SK-N-MC (cell line): Measurements from ENCODE around the gene FASTK.
A peak's percentile ranks its signal among the peaks of the same experiment; 100 is the strongest.

ENCODE experiments used
- DNase-seq: peaks from one replicate; pipeline ENCODE4 v3.0.0-alpha.2; 2011; ENCODE audit warnings: low read depth, low spot score
- H3K27ac ChIP-seq: fragments of 200-600 bp; sonication (generic); 2 replicates; pipeline ENCODE4 v1.5.1; 2016; ENCODE audit warnings: mixed run types
- H3K36me3 ChIP-seq: fragments of 200-600 bp; sonication (generic); 2 replicates; pipeline ENCODE4 v1.6.1; 2017; ENCODE audit warnings: antibody characterized with exemption, low read length, mixed read lengths; ENCODE audit not compliant: insufficient read depth
- H3K4me3 ChIP-seq: fragments of 200-600 bp; sonication (generic); 2 replicates; pipeline ENCODE4 v1.5.1; 2016
- H3K9ac ChIP-seq: fragments of 200-600 bp; sonication (generic); 2 replicates; pipeline ENCODE4 v1.8.0; 2017; ENCODE audit warnings: mixed run types, mixed read lengths; ENCODE audit not compliant: insufficient read length
- H3K9me3 ChIP-seq: fragments of 200-600 bp; sonication (generic); 2 replicates; pipeline ENCODE4 v1.6.1; 2017; ENCODE audit warnings: low read depth, mild to moderate bottlenecking, antibody characterized with exemption, low read length, moderate library complexity, mixed read lengths
- EZH2 ChIP-seq: fragments of 200-600 bp; sonication (generic); IDR thresholded peaks from one replicate; pipeline ENCODE4 v1.6.1; 2017; ENCODE audit warnings: antibody characterized with exemption
- FOXP2 ChIP-seq: optimal IDR thresholded peaks from 2 replicates; pipeline ENCODE3; 2011; ENCODE audit warnings: mild to moderate bottlenecking, moderate library complexity; ENCODE audit not compliant: insufficient read depth; ENCODE audit errors: extremely low read length, control extremely low read depth
- POLR2AphosphoS5 ChIP-seq: IDR thresholded peaks from 2 replicates; pipeline ENCODE4 v1.6.1; 2012; ENCODE audit warnings: mild to moderate bottlenecking, low read depth, low read length, borderline replicate concordance

Gene FASTK

DNA sequence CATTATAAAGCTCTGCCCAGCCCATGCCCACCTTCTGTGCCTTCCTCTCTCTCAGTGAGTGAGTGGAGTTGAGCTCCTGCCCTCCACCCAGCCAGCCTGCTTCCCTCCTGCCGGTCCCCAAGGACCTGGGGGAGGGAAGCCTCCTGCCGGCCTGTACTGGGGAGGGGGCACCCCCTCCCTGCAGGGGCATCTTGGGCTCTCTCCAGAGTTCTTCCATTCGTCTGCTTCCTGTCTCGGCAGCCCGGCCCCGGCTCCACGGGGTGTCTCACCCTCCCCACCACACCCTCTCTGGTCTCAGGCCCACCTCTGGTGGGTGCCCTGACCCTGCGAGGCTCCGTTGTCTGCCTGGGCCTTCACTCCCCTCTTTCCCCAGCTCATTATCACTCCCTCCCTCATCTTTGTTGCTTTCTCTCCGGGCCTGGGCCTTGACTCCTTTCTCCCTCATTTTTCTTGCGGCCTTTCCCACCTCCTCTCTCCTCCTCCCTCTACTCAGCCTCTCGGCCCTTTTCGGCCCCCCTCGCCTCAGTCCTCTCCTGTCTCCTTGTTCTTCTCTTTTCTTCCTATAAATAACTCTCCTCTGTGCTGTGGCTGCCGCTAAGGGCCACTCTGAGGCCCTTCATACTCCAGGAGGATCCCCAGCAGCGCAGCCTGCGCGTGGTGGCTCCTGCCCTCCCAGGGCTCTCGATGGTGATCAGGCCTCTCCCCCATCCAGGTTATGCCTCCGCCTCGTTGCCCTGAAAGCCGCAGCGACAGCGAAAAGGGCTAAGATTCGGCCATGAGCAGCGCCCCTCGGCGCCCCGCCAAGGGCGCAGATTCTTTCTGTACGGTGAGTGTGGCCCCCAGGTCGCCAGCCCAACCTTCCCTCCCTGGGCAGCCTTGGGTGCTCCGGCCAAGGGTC is 19.1 kb downstream of the FASTK start:
- Histone ChIP-seq H3K9ac (no peak overlapping the region), H3K9me3 (no peaks in the 10 kb centered on the region), H3K36me3 (peaks cover 18% of the 10 kb centered on the region; the same call in 1 of the 2 replicates), H3K27ac (peak overlapping the region; percentile 74), H3K4me3 (peak overlapping the region; percentile 94)
- DNase-seq, result no peak
- peak; percentile 62; the same call in 1 of the 2 replicates for TF ChIP-seq POLR2AphosphoS5
- no peak for TF ChIP-seq FOXP2
- no peak for TF ChIP-seq EZH2

DNA sequence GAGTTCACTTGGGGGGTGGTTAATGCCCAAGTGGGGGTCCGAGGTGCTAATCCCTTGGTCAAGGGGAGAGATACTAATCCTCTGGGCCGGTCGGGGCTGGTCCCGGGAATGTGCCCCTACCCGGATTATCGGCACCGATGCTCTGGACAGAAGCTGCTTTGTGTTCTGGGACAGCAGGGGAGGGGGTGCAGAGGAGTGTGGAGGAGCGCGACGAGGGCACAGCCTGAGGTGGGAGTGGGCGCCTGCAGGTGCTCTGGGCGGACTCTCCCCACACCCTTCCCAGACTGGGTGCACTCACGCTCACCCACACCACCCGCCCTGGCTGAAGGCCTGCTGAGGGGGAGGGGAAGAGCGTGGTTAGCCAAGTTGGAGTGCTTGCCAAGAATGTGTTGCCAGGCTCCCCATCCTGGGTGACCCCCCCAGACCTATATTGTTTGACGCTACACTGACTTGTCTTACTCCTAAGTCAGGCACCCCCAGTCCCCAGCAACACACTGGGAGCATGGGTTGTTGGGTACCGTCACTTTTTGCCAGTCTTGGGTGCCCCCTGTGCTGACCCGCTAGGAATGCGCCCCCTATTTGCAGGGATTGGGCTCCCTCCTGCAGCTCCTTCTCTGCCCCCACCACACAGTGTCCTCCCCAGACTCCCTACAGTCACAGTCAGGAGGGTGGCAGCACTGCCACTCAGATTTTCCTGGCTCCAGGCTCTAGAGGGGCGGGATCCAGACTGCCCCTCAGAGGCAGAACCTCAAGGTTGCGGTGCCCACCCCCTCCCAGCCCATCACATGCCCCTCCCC is 20.0 kb downstream of the FASTK start:
- Histone ChIP-seq H3K9me3 (no peaks in the 10 kb centered on the region), H3K27ac (no peak overlapping the region), H3K4me3 (peak overlapping the region; percentile 94), H3K9ac (peak overlapping the region; percentile 73), H3K36me3 (peaks cover 18% of the 10 kb centered on the region; the same call in 1 of the 2 replicates)
- DNase-seq, result no peak
- TF ChIP-seq EZH2 (no peak), POLR2AphosphoS5 (no peak), FOXP2 (no peak)

DNA sequence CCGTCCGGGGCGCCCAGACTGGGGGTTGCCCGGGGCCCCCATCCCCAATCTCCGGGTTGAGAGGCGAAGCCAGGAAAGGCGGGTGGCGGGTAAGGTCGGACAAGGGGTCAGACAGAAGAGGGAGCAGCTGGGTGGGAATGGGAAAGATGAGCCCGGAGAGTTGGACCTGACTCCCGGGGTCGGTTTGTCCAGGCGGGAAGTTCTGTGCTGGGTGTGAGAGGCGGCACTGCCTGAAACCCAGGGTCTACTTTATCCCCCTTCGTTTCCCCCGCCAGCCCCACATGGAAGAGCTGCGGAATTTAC is 20.5 kb downstream of the FASTK start:
- H3K27ac ChIP-seq, result no peak overlapping the region
- no peak for DNase-seq
- peak overlapping the region; percentile 94 for H3K4me3 ChIP-seq
- H3K9me3 ChIP-seq, result no peaks in the 10 kb centered on the region
- H3K9ac ChIP-seq, result peak overlapping the region; percentile 73
- peaks cover 13% of the 10 kb centered on the region; the same call in 1 of the 2 replicates for H3K36me3 ChIP-seq
- no peak for TF ChIP-seq POLR2AphosphoS5
- TF ChIP-seq EZH2, result no peak
- no peak for TF ChIP-seq FOXP2

DNA sequence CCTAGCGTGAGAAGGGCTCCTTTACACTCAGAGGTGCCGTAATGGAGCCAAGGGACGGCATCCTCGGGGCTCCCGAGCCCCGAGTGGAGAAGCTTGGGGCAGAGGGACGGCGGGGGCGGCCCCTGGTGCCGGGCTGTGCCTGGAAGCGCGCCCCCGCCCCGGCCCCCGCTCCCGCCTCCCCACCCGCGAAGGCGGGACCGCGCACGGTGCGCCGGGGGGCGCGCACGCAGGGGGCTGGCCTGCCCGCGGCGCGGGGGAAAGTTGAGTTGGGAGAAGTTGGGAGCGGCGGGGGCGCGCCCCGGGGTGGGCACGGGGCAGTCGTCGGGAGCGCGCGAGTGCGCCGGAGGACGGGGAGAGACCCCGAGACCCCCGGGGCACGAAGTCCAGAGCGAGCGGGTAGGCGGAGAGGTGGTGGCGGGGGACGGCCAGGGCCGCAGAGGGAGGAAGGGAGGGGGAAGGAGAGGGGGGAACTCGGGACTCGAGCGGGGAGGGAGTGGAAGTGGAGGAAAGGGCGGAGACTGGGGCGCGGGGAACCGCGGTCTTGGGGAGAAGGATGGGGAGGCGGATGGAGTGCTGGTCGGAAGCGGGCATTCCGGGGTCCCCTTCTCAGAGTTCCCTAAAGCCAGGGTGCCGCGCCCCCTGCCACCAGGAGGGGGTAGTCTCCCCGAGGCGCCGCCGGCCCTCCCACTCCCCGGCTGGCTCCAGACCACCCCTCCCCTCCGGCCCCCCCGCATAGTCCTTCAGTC is 21.1 kb downstream of the FASTK start, which contains the start of gene SLC4A2:
Gene SLC4A2, plus strand, starts transcription at position 223 of the 746 bp plus-strand sequence. CDS start 2,399 bp downstream, outside the sequence.
- Histone ChIP-seq H3K36me3 (peaks cover 8% of the 10 kb centered on the region; the same call in 1 of the 2 replicates), H3K27ac (peak within 1 kb of the TSS; percentile 89), H3K9ac (peak within 1 kb of the TSS; percentile 73), H3K4me3 (peak within 1 kb of the TSS; percentile 94), H3K9me3 (no peaks in the 10 kb centered on the region)
- TF ChIP-seq POLR2AphosphoS5, result peak; percentile 29; the same call in 1 of the 2 replicates
- TF ChIP-seq FOXP2, result no peak
- no peak for DNase-seq

DNA sequence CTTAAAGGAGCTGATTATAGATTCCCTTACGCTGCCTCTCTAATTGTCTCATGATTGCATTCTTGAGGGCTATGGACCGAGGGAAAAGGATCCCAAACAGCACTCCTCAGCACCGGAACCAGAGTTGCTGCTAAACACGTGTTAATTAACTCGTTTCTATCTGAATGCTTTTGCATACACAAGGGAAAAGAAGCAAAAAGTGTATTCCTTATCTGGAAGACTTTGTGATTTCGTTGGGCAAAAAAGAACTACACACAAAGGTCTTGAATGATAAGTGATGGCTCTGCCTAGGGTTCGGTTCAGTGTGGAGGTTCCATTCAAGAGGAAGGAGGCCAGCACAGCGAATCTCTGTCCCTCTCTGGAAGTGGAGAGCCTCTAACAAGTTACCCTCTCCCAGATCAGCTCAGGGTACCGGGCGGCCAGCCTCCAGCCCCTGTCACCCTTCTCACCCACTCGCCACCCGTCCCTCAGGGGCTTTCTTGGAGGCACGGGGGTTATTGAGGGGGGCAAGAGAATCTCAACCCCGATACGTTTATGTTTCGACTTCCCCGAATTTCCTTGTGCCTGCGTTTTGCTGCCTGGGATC is 21.7 kb downstream of the FASTK start:
- no peak for DNase-seq
- peaks cover 5% of the 10 kb centered on the region; the same call in 1 of the 2 replicates for H3K36me3 ChIP-seq
- peak overlapping the region; percentile 89 for H3K27ac ChIP-seq
- TF ChIP-seq POLR2AphosphoS5 (0 out of 2 replicates have a peak, but pooled peaks have one; percentile 43), FOXP2 (no peak)
- H3K9me3 ChIP-seq, result no peaks in the 10 kb centered on the region
- peak overlapping the region; percentile 73 for H3K9ac ChIP-seq
- peak overlapping the region; percentile 94 for H3K4me3 ChIP-seq

DNA sequence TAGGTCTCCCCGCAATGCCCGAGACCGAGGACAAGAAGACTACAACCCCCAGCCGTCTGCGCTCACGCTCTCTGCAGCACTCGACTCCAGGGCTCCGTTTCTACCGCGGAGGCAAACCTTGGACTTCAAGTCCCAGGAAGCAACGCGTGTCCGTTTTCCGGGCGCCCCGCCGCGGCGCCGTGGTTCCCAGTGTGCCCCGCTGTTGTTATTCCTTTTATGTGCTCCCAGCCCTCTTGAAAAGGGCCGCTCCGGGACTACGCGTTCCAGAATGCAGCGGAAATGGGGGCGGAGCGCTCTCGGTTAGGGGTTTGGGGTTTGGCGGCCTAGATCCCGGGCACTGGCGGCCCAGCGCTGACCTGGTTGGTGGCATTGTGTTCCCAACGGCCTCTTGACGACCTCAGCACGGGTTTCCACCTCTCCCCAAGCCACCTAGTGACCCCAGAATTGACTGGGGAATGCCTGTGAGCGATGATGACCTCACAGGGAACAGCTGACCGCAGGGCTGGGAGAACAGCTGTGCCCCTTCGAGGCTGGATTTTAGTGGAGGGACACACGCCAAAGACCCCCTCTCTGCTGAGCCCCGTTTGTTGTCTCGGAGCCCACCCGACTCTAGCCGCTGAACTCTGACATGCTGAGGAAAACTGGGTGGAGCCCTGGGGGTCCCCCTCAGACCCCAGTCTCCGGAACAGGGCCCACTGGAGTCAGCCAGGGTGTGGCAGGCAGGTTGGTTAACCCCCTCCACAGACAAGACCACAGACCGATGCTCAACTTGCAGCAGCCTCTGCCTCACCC is 22.4 kb downstream of the FASTK start:
- TF ChIP-seq FOXP2 (peak; percentile 83), POLR2AphosphoS5 (peak; percentile 54), EZH2 (no peak)
- H3K9me3 ChIP-seq, result no peaks in the 10 kb centered on the region
- H3K4me3 ChIP-seq, result peak overlapping the region; percentile 94
- H3K36me3 ChIP-seq, result peaks cover 5% of the 10 kb centered on the region; the same call in 1 of the 2 replicates
- H3K27ac ChIP-seq, result peak overlapping the region; percentile 89
- peak overlapping the region; percentile 73 for H3K9ac ChIP-seq
- peak; percentile 98 for DNase-seq

DNA sequence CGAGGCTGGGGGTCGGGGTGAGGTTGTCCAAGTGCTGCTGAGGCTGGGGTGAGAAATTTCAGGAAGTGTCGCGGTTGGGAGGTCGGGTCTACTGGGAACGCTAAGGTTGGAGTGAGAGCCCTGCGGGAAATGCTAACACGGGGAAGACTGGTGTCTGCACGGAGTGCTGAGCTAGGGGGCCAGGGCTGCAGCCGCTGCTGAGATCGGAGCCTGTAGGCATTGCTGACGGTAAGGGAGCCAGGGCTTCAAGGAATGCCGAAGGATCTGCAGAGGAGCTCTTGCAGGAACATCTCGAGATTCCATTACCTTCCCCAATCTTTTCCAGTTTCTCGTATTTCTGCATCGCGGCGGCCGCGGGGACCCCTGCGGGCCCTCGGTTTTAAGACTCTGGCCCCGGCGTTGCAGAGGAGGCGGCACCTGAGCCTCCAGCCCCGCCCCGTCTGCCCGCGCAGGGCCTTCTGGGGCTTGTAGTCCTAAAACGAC is 23.1 kb downstream of the FASTK start, which contains the start of gene CDK5:
Gene CDK5, minus strand, starts transcription at position 392 of the 483 bp plus-strand sequence. Its CDS starts 49 bp downstream, at position 343.
- peak within 1 kb of the TSS; percentile 73 for H3K9ac ChIP-seq
- H3K9me3 ChIP-seq, result no peaks in the 10 kb centered on the region
- H3K4me3 ChIP-seq, result peak within 1 kb of the TSS; percentile 94
- TF ChIP-seq FOXP2 (no peak), EZH2 (no peak)
- no peak for DNase-seq
- peaks cover 2% of the 10 kb centered on the region; the same call in 1 of the 2 replicates for H3K36me3 ChIP-seq
- H3K27ac ChIP-seq, result peak within 1 kb of the TSS; percentile 89
